Prostate gland (tissue), 2 donors: Measurements from ENCODE around the gene AHNAK. TPM values are rescaled to one million over a fixed set of nuclear protein-coding genes. Genes with fewer than 3 reads are reported as not detected.

Source experiments
- DNase-seq: peaks from one replicate; pipeline ENCODE4 v3.0.0-alpha.2; 2019; ENCODE audit warnings: low spot score
- H3K27ac ChIP-seq, 2 donors: fragments of 200-600 bp; sonication (generic); 2 replicates each; pipeline ENCODE4 v1.5.1; 2017 to 2019
- H3K27me3 ChIP-seq: fragments of 200-600 bp; sonication (generic); replicated peaks from 2 replicates; pipeline ENCODE4 v1.5.1; 2019; ENCODE audit not compliant: insufficient read depth
- H3K36me3 ChIP-seq, 2 donors: fragments of 200-600 bp; sonication (generic); 1 replicate in 1 of 2; 2 replicates in 1 of 2; pipeline versions ENCODE4 v1.5.1 to v1.8.1; 2017 to 2019
- H3K4me1 ChIP-seq: fragments of 200-600 bp; sonication (generic); replicated peaks from 2 replicates; pipeline ENCODE4 v1.5.1; 2019
- H3K4me3 ChIP-seq, 2 donors: fragments of 200-600 bp; sonication (generic); 2 replicates each; pipeline ENCODE4 v1.5.1; 2017 to 2019
- H3K9me3 ChIP-seq: fragments of 200-600 bp; sonication (generic); 2 replicates; pipeline ENCODE4 v1.5.1; 2017
- POLR2A ChIP-seq: fragments of 450-650 bp; IDR thresholded peaks from one replicate; pipeline ENCODE4 v1.6.1; 2016; ENCODE audit warnings: antibody characterized with exemption, mild to moderate bottlenecking
- POLR2AphosphoS5 ChIP-seq: sonication (generic); formaldehyde crosslinking; IDR thresholded peaks from one replicate; pipeline ENCODE4 v1.6.1; 2017; ENCODE audit warnings: antibody characterized with exemption
- WGBS: methylation state at CpG from one replicate; pipeline ENCODE4 v1.1.5; 2018; 5-methylcytosine and 5-hydroxymethylcytosine counted together
- intact Hi-C: fragments of 100-400 bp; cut with DNase I; formaldehyde crosslinking; loops from one replicate; pipeline ENCODE4 v1.14.2; 2022
- total RNA-seq, 2 donors: library from RNA; depleted of rRNA; stranded (reverse); fragments of >200 nt; gene quantifications; one replicate each; pipeline ENCODE4 v1.1.0, GENCODE V29; 2016
- TF ChIP-seq, protein P1 (sequence below), 4 experiments: fragments of 200-600 bp in 2 of 4; fragments of 450-650 bp in 2 of 4; sonication (generic) in 2 of 4; IDR thresholded peaks; 1 replicate in 3 of 4; 2 replicates in 1 of 4; pipeline ENCODE4 v1.5.1; 2016 to 2019; ENCODE audit warnings: antibody characterized with exemption in 4 of 4, mild to moderate bottlenecking in 2 of 4, moderate library complexity in 2 of 4

Gene AHNAK
- total RNA-seq, 2 donors from 2014 or later, result 367 to 434 TPM

- Histone ChIP-seq H3K4me3 (no peak overlapping the region), H3K4me1 (no peaks in the 10 kb centered on the region), H3K27ac (no peak overlapping the region), H3K9me3 (no peaks in the 10 kb centered on the region), H3K27me3 (no peaks in the 10 kb centered on the region), H3K36me3 (peaks cover 3 to 24% of the 10 kb centered on the region in 2 donors)
- intact Hi-C loops, result no loop called here
- 81% methylated on average over 14 of the region's 14 CpGs for WGBS
- no peak for DNase-seq
- TF ChIP-seq POLR2AphosphoS5 (no peak), POLR2A (no peak)
- TF ChIP-seq, protein P1, sequence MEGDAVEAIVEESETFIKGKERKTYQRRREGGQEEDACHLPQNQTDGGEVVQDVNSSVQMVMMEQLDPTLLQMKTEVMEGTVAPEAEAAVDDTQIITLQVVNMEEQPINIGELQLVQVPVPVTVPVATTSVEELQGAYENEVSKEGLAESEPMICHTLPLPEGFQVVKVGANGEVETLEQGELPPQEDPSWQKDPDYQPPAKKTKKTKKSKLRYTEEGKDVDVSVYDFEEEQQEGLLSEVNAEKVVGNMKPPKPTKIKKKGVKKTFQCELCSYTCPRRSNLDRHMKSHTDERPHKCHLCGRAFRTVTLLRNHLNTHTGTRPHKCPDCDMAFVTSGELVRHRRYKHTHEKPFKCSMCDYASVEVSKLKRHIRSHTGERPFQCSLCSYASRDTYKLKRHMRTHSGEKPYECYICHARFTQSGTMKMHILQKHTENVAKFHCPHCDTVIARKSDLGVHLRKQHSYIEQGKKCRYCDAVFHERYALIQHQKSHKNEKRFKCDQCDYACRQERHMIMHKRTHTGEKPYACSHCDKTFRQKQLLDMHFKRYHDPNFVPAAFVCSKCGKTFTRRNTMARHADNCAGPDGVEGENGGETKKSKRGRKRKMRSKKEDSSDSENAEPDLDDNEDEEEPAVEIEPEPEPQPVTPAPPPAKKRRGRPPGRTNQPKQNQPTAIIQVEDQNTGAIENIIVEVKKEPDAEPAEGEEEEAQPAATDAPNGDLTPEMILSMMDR (IDR thresholded peaks at IDR 0.05), result no peak
Observed at GRCh38 chr11:62516736-62517371, 29.8 kb downstream of the AHNAK start.

DNA sequence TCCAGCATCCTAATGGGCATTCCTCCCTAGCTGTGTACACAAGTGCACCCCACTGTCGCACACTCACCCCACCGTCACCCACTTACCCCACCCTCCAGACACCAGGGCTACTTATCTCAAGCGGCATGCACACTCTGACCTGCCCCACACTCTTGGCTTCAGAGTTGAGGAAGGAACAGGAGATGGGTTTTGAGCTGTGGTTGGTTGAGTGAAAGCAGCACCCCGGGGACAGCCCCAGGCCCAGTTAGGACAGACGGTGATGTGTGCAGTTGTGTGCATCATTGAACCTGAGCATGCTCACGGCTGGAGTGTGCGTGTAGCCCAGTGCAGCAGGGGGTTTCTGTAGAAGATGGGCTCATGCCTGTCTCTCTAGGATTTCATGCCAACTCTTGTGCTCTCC is 32.5 kb downstream of the AHNAK start:
- H3K9me3 ChIP-seq, result no peaks in the 10 kb centered on the region
- H3K27ac ChIP-seq, result no peak overlapping the region
- intact Hi-C loops, result no loop called here
- H3K4me1 ChIP-seq, result peaks cover 7% of the 10 kb centered on the region
- H3K36me3 ChIP-seq, result peaks cover 3 to 21% of the 10 kb centered on the region in 2 donors
- 95% methylated on average over 7 of the region's 7 CpGs for WGBS
- H3K27me3 ChIP-seq, result no peaks in the 10 kb centered on the region
- H3K4me3 ChIP-seq, result no peak overlapping the region
- no peak for DNase-seq
- no peak for TF ChIP-seq POLR2A
- TF ChIP-seq, protein P1 (IDR thresholded peaks at IDR 0.05), result no peak
- TF ChIP-seq POLR2AphosphoS5, result no peak

DNA sequence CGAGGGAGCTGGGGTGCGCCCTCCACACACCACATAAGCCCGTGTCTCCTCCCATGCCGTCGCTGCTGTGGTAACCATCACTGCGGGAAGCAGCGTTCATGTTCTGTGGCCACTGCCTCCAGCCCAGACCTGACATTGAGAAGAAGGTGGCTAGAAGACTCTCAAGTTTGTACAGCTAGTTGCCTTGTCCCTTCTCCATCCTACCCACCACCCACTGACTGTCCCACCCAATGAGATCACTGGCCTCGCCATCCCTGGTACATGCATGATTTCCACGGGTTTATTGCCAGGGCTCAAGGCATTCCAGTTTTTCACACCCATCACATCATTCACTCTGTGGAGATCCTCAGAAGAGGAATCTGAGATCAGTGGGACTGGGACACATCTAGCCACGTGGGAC is 33.0 kb downstream of the AHNAK start:
- Histone ChIP-seq H3K27me3 (no peaks in the 10 kb centered on the region), H3K4me3 (no peak overlapping the region), H3K27ac (no peak overlapping the region), H3K4me1 (peaks cover 12% of the 10 kb centered on the region), H3K36me3 (peaks cover 3 to 18% of the 10 kb centered on the region in 2 donors), H3K9me3 (no peaks in the 10 kb centered on the region)
- 90% methylated on average over 10 of the region's 10 CpGs for WGBS
- TF ChIP-seq, protein P1 (IDR thresholded peaks at IDR 0.05), result no peak
- TF ChIP-seq POLR2AphosphoS5 (no peak), POLR2A (no peak)
- DNase-seq, result no peak
- intact Hi-C loops, result no loop called here

DNA sequence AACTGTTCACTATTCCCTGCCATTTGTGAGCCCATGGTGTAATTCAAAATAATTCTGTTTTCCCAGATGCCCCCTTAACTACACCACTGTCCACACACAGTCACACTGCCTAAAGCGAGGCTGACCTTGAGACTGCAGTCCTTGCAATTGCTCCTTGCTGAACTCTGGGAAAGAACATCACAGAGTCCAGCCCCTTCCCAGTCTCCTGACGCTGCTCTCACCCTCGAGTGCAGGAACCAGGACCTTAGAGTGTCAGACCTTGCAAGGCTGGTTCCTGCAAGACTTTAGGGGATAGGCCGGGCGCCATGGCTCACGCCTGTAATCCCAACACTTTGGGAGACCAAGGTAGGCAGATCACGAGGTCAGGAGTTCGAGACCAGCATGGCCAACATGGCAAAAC is 33.6 kb downstream of the AHNAK start:
- Histone ChIP-seq H3K9me3 (no peaks in the 10 kb centered on the region), H3K36me3 (peaks cover 3 to 13% of the 10 kb centered on the region in 2 donors), H3K27ac (peak overlapping the region in 1 of 2 donors; percentile 38), H3K4me1 (peaks cover 15% of the 10 kb centered on the region), H3K27me3 (no peaks in the 10 kb centered on the region), H3K4me3 (no peak overlapping the region)
- DNase-seq, result no peak
- TF ChIP-seq, protein P1 (IDR thresholded peaks at IDR 0.05), result no peak
- TF ChIP-seq POLR2AphosphoS5 (no peak), POLR2A (no peak)
- 84% methylated on average over 8 of the region's 8 CpGs for WGBS
- intact Hi-C loops, result no loop called here
